Right lobe of liver (tissue), 4 donors: ENCODE results near the gene DOCK1.

Experiments
- POLR2A ChIP-seq: fragments of 450-650 bp; IDR thresholded peaks from one replicate; pipeline ENCODE4 v1.6.1; 2017; ENCODE audit warnings: antibody characterized with exemption, mild to moderate bottlenecking
- TF ChIP-seq, protein P1 (sequence below), 4 donors: fragments of 200-600 bp in 3 of 4; fragments of 450-650 bp in 1 of 4; IDR thresholded peaks; one replicate each; pipeline versions ENCODE4 v1.5.1 to v1.8.0; 2016 to 2022; ENCODE audit warnings: antibody characterized with exemption in 4 of 4, mild to moderate bottlenecking in 2 of 4
- donor health status: DM: no; HTN: no; CAD: no.
- donor health status: DM: no; HTN: no; CAD: no.
- donor health status: DM: no; HTN: yes; CAD: no.

DNA sequence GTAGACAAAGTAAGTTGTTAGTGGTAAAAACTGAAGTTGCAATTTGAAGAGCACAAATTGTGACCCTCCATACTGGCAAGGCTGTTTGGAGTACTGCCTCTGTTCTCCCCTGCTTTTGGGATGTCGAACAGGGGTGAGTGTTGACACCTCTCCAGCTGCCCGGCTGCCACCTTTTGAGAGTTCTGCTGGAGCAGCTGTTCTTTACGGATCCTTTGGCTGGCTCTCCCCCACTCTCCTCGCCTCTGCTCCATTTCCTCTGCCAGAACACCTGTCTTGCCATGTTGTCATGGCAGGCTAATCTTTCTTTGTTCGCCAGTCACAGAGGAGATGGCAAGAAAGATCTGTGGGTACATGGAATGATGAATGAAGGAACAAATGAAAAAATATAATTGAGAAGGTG is 256.3 kb downstream of the DOCK1 start:
- no peak for TF ChIP-seq POLR2A
- TF ChIP-seq, protein P1, sequence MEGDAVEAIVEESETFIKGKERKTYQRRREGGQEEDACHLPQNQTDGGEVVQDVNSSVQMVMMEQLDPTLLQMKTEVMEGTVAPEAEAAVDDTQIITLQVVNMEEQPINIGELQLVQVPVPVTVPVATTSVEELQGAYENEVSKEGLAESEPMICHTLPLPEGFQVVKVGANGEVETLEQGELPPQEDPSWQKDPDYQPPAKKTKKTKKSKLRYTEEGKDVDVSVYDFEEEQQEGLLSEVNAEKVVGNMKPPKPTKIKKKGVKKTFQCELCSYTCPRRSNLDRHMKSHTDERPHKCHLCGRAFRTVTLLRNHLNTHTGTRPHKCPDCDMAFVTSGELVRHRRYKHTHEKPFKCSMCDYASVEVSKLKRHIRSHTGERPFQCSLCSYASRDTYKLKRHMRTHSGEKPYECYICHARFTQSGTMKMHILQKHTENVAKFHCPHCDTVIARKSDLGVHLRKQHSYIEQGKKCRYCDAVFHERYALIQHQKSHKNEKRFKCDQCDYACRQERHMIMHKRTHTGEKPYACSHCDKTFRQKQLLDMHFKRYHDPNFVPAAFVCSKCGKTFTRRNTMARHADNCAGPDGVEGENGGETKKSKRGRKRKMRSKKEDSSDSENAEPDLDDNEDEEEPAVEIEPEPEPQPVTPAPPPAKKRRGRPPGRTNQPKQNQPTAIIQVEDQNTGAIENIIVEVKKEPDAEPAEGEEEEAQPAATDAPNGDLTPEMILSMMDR (IDR thresholded peaks at IDR 0.05) = no peak
